Stomach (tissue), 4 donors: ENCODE data around the gene ME3.

ENCODE experiments used
- CTCF ChIP-seq, 7 experiments: fragments of 450-650 bp in 4 of 7; fragments of 200-600 bp in 3 of 7; sonication (generic) in 3 of 7; IDR thresholded peaks; one replicate each; pipeline ENCODE4 v1.5.1; 2016 to 2019; ENCODE audit warnings: antibody characterized with exemption in 7 of 7, control low read depth in 2 of 7, mild to moderate bottlenecking in 1 of 7
- EP300 ChIP-seq: sonication (generic); formaldehyde crosslinking; IDR thresholded peaks from one replicate; pipeline ENCODE4 v1.6.1; 2017; ENCODE audit warnings: antibody characterized with exemption
- POLR2A ChIP-seq, 4 donors: fragments of 450-650 bp; IDR thresholded peaks; one replicate each; pipeline ENCODE4 v1.6.1; 2016; ENCODE audit warnings: antibody characterized with exemption in 4 of 4, control low read depth in 2 of 4, mild to moderate bottlenecking in 1 of 4, moderate library complexity in 1 of 4

GRCh38 chr11:86587264-86588193 lies 84.9 kb downstream of the ME3 start:
- no peak for TF ChIP-seq CTCF (IDR thresholded peaks at IDR 0.05)
- no peak for TF ChIP-seq EP300
- TF ChIP-seq POLR2A (IDR thresholded peaks at IDR 0.05) = no peak
